Measurements from ENCODE around the gene ELOF1. TPM values are rescaled to one million over a fixed set of nuclear protein-coding genes. Genes with fewer than 3 reads are reported as not detected.
A peak's percentile ranks its signal among the peaks of the same experiment; 100 is the strongest.

Gene ELOF1
- total RNA-seq, 6 experiments from 2014 or later = 72.3 to 85.5 (median 78.7) TPM

GRCh38 chr19:11541238-11541637 is 17.8 kb downstream of the ELOF1 start:
- Mint-ChIP-seq H3K27ac (no peak overlapping the region), H3K9me3 (no peaks in the 10 kb centered on the region), H3K4me1 (ENCODE audit: low read depth) (peaks cover 29% of the 10 kb centered on the region), H3K27me3 (ENCODE audit: insufficient read depth) (no peaks in the 10 kb centered on the region; the same call in none of the 2 replicates), H3K4me3 (no peak overlapping the region), H3K36me3 (ENCODE audit: low read depth) (no peaks in the 10 kb centered on the region)
- no peak for DNase-seq
- no peak for TF ChIP-seq CTCF (IDR thresholded peaks at IDR 0.05)

- Mint-ChIP-seq H3K27me3 (ENCODE audit: insufficient read depth) (no peaks in the 10 kb centered on the region; the same call in none of the 2 replicates), H3K36me3 (ENCODE audit: low read depth) (no peaks in the 10 kb centered on the region), H3K4me1 (ENCODE audit: low read depth) (peaks cover 26% of the 10 kb centered on the region), H3K9me3 (no peaks in the 10 kb centered on the region), H3K27ac (no peak overlapping the region), H3K4me3 (no peak overlapping the region)
- TF ChIP-seq CTCF (IDR thresholded peaks at IDR 0.05) = no peak
- no peak for DNase-seq
Measured at GRCh38 chr19:11540645-11541044, 18.4 kb downstream of the ELOF1 start.

- no peak for DNase-seq
- peak overlapping the region; percentile 43; the same call in 1 of the 2 replicates for H3K4me3 Mint-ChIP-seq
- no peaks in the 10 kb centered on the region; the same call in 1 of the 2 replicates for H3K27me3 Mint-ChIP-seq (ENCODE audit: insufficient read depth)
- peaks cover 30% of the 10 kb centered on the region for H3K4me1 Mint-ChIP-seq (ENCODE audit: low read depth)
- no peak overlapping the region for H3K27ac Mint-ChIP-seq
- H3K36me3 Mint-ChIP-seq (ENCODE audit: low read depth) = no peaks in the 10 kb centered on the region
- TF ChIP-seq CTCF (IDR thresholded peaks at IDR 0.05) = no peak
- no peaks in the 10 kb centered on the region for H3K9me3 Mint-ChIP-seq
Measured at GRCh38 chr19:11539495-11540365, 19.3 kb downstream of the ELOF1 start.

- DNase-seq = no peak
- H3K27me3 Mint-ChIP-seq (ENCODE audit: insufficient read depth) = no peaks in the 10 kb centered on the region; the same call in 1 of the 2 replicates
- peak within 1 kb of the TSS; percentile 25; the same call in 1 of the 2 replicates for H3K27ac Mint-ChIP-seq
- peak within 1 kb of the TSS; percentile 43; the same call in 1 of the 2 replicates for H3K4me3 Mint-ChIP-seq
- H3K36me3 Mint-ChIP-seq (ENCODE audit: low read depth) = no peaks in the 10 kb centered on the region
- TF ChIP-seq CTCF (IDR thresholded peaks at IDR 0.05) = no peak
- H3K9me3 Mint-ChIP-seq = no peaks in the 10 kb centered on the region
- H3K4me1 Mint-ChIP-seq (ENCODE audit: low read depth) = peaks cover 40% of the 10 kb centered on the region
Measured at GRCh38 chr19:11538232-11539036, 20.6 kb downstream of the ELOF1 start, which contains the start of gene CNN1. Gene CNN1 (plus strand): TSS chr19:11538851. CDS start chr19:11538928, 77 bp downstream.

- H3K27me3 Mint-ChIP-seq (ENCODE audit: insufficient read depth) = no peaks in the 10 kb centered on the region; the same call in 1 of the 2 replicates
- peak; percentile 75 for DNase-seq
- no peaks in the 10 kb centered on the region for H3K9me3 Mint-ChIP-seq
- TF ChIP-seq CTCF (IDR thresholded peaks at IDR 0.05) = peak; percentile 99
- peak overlapping the region; percentile 83 for H3K4me3 Mint-ChIP-seq
- H3K4me1 Mint-ChIP-seq (ENCODE audit: low read depth) = peaks cover 56% of the 10 kb centered on the region
- H3K27ac Mint-ChIP-seq = peak overlapping the region; percentile 87
- no peaks in the 10 kb centered on the region for H3K36me3 Mint-ChIP-seq (ENCODE audit: low read depth)
Measured at GRCh38 chr19:11535792-11536595, 23.0 kb downstream of the ELOF1 start.
